ENCODE results near the gene FBXL3. TPM values are rescaled to one million over a fixed set of nuclear protein-coding genes. Genes with fewer than 3 reads are reported as not detected.

FBXL3 gene
- total and polyA plus RNA-seq, 2 experiments from 2014 or later: 5.0 to 14.6 TPM

DNA sequence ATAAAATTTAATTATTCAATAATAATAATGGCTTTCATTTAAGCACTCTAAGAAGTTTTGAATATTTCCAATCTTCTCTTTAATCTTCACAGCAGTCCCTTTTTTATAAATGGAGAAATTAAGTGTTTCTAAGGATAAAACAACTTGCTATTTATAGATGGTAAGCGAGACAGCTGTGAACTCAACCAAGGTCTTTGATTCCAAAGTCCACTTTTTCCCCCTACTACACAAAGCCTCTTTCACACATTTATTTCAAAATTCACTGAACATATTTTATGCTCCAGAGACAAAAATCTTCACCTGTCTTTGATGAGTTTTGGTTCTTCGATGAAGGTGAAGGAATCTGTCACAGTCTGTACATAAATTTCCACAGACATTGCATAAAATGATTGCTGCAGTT lies 34.4 kb upstream of the FBXL3 start (continued):
- TF ChIP-seq, protein P1, sequence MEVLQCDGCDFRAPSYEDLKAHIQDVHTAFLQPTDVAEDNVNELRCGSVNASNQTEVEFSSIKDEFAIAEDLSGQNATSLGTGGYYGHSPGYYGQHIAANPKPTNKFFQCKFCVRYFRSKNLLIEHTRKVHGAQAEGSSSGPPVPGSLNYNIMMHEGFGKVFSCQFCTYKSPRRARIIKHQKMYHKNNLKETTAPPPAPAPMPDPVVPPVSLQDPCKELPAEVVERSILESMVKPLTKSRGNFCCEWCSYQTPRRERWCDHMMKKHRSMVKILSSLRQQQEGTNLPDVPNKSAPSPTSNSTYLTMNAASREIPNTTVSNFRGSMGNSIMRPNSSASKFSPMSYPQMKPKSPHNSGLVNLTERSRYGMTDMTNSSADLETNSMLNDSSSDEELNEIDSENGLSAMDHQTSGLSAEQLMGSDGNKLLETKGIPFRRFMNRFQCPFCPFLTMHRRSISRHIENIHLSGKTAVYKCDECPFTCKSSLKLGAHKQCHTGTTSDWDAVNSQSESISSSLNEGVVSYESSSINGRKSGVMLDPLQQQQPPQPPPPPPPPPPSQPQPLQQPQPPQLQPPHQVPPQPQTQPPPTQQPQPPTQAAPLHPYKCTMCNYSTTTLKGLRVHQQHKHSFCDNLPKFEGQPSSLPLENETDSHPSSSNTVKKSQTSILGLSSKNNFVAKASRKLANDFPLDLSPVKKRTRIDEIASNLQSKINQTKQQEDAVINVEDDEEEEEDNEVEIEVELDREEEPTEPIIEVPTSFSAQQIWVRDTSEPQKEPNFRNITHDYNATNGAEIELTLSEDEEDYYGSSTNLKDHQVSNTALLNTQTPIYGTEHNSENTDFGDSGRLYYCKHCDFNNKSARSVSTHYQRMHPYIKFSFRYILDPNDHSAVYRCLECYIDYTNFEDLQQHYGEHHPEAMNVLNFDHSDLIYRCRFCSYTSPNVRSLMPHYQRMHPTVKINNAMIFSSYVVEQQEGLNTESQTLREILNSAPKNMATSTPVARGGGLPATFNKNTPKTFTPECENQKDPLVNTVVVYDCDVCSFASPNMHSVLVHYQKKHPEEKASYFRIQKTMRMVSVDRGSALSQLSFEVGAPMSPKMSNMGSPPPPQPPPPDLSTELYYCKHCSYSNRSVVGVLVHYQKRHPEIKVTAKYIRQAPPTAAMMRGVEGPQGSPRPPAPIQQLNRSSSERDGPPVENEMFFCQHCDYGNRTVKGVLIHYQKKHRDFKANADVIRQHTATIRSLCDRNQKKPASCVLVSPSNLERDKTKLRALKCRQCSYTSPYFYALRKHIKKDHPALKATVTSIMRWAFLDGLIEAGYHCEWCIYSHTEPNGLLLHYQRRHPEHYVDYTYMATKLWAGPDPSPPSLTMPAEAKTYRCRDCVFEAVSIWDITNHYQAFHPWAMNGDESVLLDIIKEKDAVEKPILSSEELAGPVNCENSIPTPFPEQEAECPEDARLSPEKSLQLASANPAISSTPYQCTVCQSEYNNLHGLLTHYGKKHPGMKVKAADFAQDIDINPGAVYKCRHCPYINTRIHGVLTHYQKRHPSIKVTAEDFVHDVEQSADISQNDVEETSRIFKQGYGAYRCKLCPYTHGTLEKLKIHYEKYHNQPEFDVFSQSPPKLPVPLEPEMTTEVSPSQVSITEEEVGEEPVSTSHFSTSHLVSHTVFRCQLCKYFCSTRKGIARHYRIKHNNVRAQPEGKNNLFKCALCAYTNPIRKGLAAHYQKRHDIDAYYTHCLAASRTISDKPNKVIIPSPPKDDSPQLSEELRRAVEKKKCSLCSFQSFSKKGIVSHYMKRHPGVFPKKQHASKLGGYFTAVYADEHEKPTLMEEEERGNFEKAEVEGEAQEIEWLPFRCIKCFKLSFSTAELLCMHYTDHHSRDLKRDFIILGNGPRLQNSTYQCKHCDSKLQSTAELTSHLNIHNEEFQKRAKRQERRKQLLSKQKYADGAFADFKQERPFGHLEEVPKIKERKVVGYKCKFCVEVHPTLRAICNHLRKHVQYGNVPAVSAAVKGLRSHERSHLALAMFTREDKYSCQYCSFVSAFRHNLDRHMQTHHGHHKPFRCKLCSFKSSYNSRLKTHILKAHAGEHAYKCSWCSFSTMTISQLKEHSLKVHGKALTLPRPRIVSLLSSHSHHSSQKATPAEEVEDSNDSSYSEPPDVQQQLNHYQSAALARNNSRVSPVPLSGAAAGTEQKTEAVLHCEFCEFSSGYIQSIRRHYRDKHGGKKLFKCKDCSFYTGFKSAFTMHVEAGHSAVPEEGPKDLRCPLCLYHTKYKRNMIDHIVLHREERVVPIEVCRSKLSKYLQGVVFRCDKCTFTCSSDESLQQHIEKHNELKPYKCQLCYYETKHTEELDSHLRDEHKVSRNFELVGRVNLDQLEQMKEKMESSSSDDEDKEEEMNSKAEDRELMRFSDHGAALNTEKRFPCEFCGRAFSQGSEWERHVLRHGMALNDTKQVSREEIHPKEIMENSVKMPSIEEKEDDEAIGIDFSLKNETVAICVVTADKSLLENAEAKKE (CRISPR knock-in tag; IDR thresholded peaks at IDR 0.05): no peak
- TF ChIP-seq CTCF (conservative IDR thresholded peaks at IDR 0.05; ENCODE audit: low read depth in 2 of 2) (no peak), POLR2AphosphoS5 (IDR thresholded peaks at IDR 0.05; ENCODE audit: low read depth) (no peak)

- H3K27me3 Mint-ChIP-seq (ENCODE audit: insufficient read depth, low read depth, poor library complexity): no peaks in the 10 kb centered on the region
- ATAC-seq: no peak
- no peaks in the 10 kb centered on the region for H4K20me1 ChIP-seq (replicated peaks; ENCODE audit: insufficient read depth)
- TF ChIP-seq STAT1 (IDR thresholded peaks at IDR 0.05; ENCODE audit: unreplicated experiment) (no peak), ZNF114 (CRISPR knock-in tag; IDR thresholded peaks at IDR 0.05) (no peak), CTCF (conservative IDR thresholded peaks at IDR 0.05; ENCODE audit: low read depth in 2 of 2) (no peak)
- TF ChIP-seq, protein P1 (CRISPR knock-in tag; IDR thresholded peaks at IDR 0.05): no peak
Observed at GRCh38 chr13:77056886-77057285, 29.9 kb upstream of the FBXL3 start.

More at GRCh38 chr13:77056886-77057285, 29.9 kb upstream of the FBXL3 start:
- no peaks in the 10 kb centered on the region for H3K4me1 ChIP-seq (ENCODE audit: insufficient read depth)
- no peak overlapping the region for H2AFZ ChIP-seq
- H3K79me2 ChIP-seq (replicated peaks; ENCODE audit: insufficient read depth): no peaks in the 10 kb centered on the region
- no peaks in the 10 kb centered on the region for H3K4me1 Mint-ChIP-seq
- no peak overlapping the region for H3K27ac ChIP-seq (ENCODE audit: low read depth)
- H3K4me3 ChIP-seq: no peak overlapping the region
- DNase-seq (ENCODE audit: low spot score): no peak
- H3F3A ChIP-seq (replicated peaks; ENCODE audit: low read depth): no peaks in the 10 kb centered on the region
- no peaks in the 10 kb centered on the region for H3K9me2 ChIP-seq (ENCODE audit: insufficient read depth)
- H3K27me3 ChIP-seq (ENCODE audit: insufficient read depth): no peaks in the 10 kb centered on the region
- no peaks in the 10 kb centered on the region for H3K9me3 Mint-ChIP-seq
- H3K36me3 Mint-ChIP-seq (ENCODE audit: low read depth): peaks cover 22% of the 10 kb centered on the region
- H3K4me3 Mint-ChIP-seq: no peak overlapping the region
- H3K4me2 ChIP-seq: no peak overlapping the region
- no peak overlapping the region for H3K27ac Mint-ChIP-seq
- H3K36me3 ChIP-seq (ENCODE audit: insufficient read depth): peaks cover 7% of the 10 kb centered on the region; the same call in 1 of the 2 replicates
